Limb (tissue), 2 donors: Measurements from ENCODE around the gene IL1R2.

Experiments
- DNase-seq, 2 donors: peaks; one replicate each; pipeline ENCODE4 v3.0.0-alpha.2; 2016; ENCODE audit errors: extremely low spot score in 2 of 2

The IL1R2 gene

GRCh38 chr2:101974663-101975062, 17.1 kb upstream of the IL1R2 start:
- no peak for DNase-seq

GRCh38 chr2:101975171-101975870, 16.4 kb upstream of the IL1R2 start:
- no peak for DNase-seq

GRCh38 chr2:101976891-101977290, 14.9 kb upstream of the IL1R2 start:
- no peak for DNase-seq

- no peak for DNase-seq
Observed at GRCh38 chr2:101980368-101980767, 11.4 kb upstream of the IL1R2 start.

GRCh38 chr2:101981066-101981465, 10.7 kb upstream of the IL1R2 start:
- no peak for DNase-seq

- no peak for DNase-seq
Observed at GRCh38 chr2:101981504-101981903, 10.3 kb upstream of the IL1R2 start.

- DNase-seq: no peak
Observed at GRCh38 chr2:101982495-101983029, 9.2 kb upstream of the IL1R2 start.

GRCh38 chr2:101983486-101983885, 8.3 kb upstream of the IL1R2 start:
- DNase-seq: no peak

GRCh38 chr2:101983928-101984327, 7.8 kb upstream of the IL1R2 start:
- no peak for DNase-seq

- DNase-seq: no peak
Observed at GRCh38 chr2:101984656-101985055, 7.1 kb upstream of the IL1R2 start.

- no peak for DNase-seq
Observed at GRCh38 chr2:101985101-101985792, 6.5 kb upstream of the IL1R2 start.

GRCh38 chr2:101985793-101986164, 6.0 kb upstream of the IL1R2 start:
- no peak for DNase-seq

GRCh38 chr2:101986376-101986775, 5.4 kb upstream of the IL1R2 start:
- no peak for DNase-seq

GRCh38 chr2:101986804-101987740, 4.7 kb upstream of the IL1R2 start:
- no peak for DNase-seq

- DNase-seq: no peak
Observed at GRCh38 chr2:101987832-101988231, 3.9 kb upstream of the IL1R2 start.

- DNase-seq: no peak
Observed at GRCh38 chr2:101988541-101988940, 3.2 kb upstream of the IL1R2 start.

- no peak for DNase-seq
Observed at GRCh38 chr2:101989740-101990460, 1.9 kb upstream of the IL1R2 start.

- DNase-seq: no peak
Observed at GRCh38 chr2:101993772-101994171, 2.0 kb downstream of the IL1R2 start.

- no peak for DNase-seq
Observed at GRCh38 chr2:101995019-101995418, 3.3 kb downstream of the IL1R2 start.

GRCh38 chr2:101995804-101996203, 4.0 kb downstream of the IL1R2 start:
- no peak for DNase-seq

- no peak for DNase-seq
Observed at GRCh38 chr2:101998556-101998895, 6.8 kb downstream of the IL1R2 start.
